K562 (cell line): Measurements from ENCODE around the gene STEAP1B. TPM values are rescaled to one million over a fixed set of nuclear protein-coding genes. Genes with fewer than 3 reads are reported as not detected.

Experiments used
- ATAC-seq: fragments of 200-7000 bp; cut with Tn5 transposase; 3 replicates; pipeline ENCODE4 v1.9.1; 2020; ENCODE audit warnings: moderate library complexity
- BruUV-seq: library from RNA; stranded (reverse); fragments of 400-500 nt; replicated peaks from 2 replicates; lab custom pipeline; 2021; lab: Mats Ljungman, UMichigan
- CTCF ChIA-PET: fragments of 300-600 bp; formaldehyde crosslinking; extraction: SDS; loops from one replicate; lab custom pipeline; 2021; ENCODE audit warnings: low intra/inter-chr PET ratio; lab: Yijun Ruan, JAX
- POLR2A ChIA-PET: fragments of 300-600, 350-650 bp; sonication (Branson Sonifier 250); formaldehyde crosslinking; extraction: SDS; loops from one replicate; lab custom pipeline; 2021; ENCODE audit warnings: antibody characterized with exemption, inconsistent platforms; lab: Yijun Ruan, JAX
- DNase-seq, 4 experiments: peaks; one replicate each; pipeline versions ENCODE4 v3.0.0 to v3.0.0-alpha.2; 2011 to 2018; ENCODE audit warnings: low spot score in 3 of 4, mixed read lengths in 3 of 4; ENCODE audit errors: extremely low read depth in 1 of 4
- FAIRE-seq: peaks from 2 replicates; lab custom pipeline; 2011; peaks lifted over from hg19 to GRCh38; lab: Jason Lieb, UNC
- H2AFZ ChIP-seq: 2 replicates; pipeline ENCODE4 v1.6.0; 2011; ENCODE audit warnings: low read depth, low read length, control low read depth, inconsistent platforms
- H3K27ac ChIP-seq: fragments of 200-600 bp; 3 replicates; pipeline ENCODE4 v1.8.0; 2011; ENCODE audit warnings: low read depth, mild to moderate bottlenecking, control low read depth, inconsistent platforms, low read length, moderate library complexity, mixed read lengths; ENCODE audit errors: extremely low read depth
- H3K27me3 ChIP-seq, 2 experiments: fragments of 300-600 bp in 1 of 2; 2 replicates in 1 of 2; 3 replicates in 1 of 2; pipeline versions ENCODE4 v1.6.0 to v1.8.0; 2011; ENCODE audit warnings: inconsistent platforms in 2 of 2, low read length in 2 of 2, mild to moderate bottlenecking in 1 of 2, mixed read lengths in 1 of 2, moderate library complexity in 1 of 2; ENCODE audit not compliant: control insufficient read depth in 2 of 2, insufficient read depth in 2 of 2
- H3K36me3 ChIP-seq: fragments of 300-600 bp; 3 replicates; pipeline ENCODE4 v1.8.0; 2011; ENCODE audit warnings: mild to moderate bottlenecking, low read length, inconsistent platforms; ENCODE audit not compliant: control insufficient read depth, insufficient read depth
- H3K4me1 ChIP-seq, 2 experiments: fragments of 200-600 bp in 1 of 2; replicated peaks in 1 of 2; 2 replicates in 1 of 2; 3 replicates in 1 of 2; pipeline versions ENCODE4 v1.5.1 to v1.8.0; 2011; ENCODE audit warnings: inconsistent platforms in 2 of 2, low read length in 2 of 2, mild to moderate bottlenecking in 1 of 2, mixed read lengths in 1 of 2, moderate library complexity in 1 of 2; ENCODE audit not compliant: control insufficient read depth in 2 of 2, insufficient read depth in 2 of 2
- H3K4me2 ChIP-seq: 2 replicates; pipeline ENCODE4 v1.6.1; 2011; ENCODE audit warnings: low read length, control low read depth, inconsistent platforms, mixed read lengths; ENCODE audit not compliant: insufficient read depth
- H3K4me3 ChIP-seq: fragments of 200-600 bp; sonication (generic), shearing (Covaris generic); 2 replicates; pipeline ENCODE4 v1.5.1; 2016; ENCODE audit warnings: control low read depth, inconsistent platforms
- H3K79me2 ChIP-seq: fragments of 200-600 bp; 3 replicates; pipeline ENCODE4 v1.8.0; 2011; ENCODE audit warnings: low read length, inconsistent platforms; ENCODE audit not compliant: control insufficient read depth, insufficient read depth
- H3K9ac ChIP-seq, 2 experiments: 2 replicates each; pipeline versions ENCODE4 v1.6.0 to v1.6.1; 2011; ENCODE audit warnings: low read depth in 2 of 2, low read length in 2 of 2, control low read depth in 1 of 2, inconsistent platforms in 1 of 2, mild to moderate bottlenecking in 1 of 2, mixed read lengths in 1 of 2; ENCODE audit not compliant: insufficient read depth in 1 of 2
- H3K9me1 ChIP-seq: one replicate; pipeline ENCODE4 v1.6.0; 2011; ENCODE audit warnings: inconsistent platforms, mild to moderate bottlenecking, low read length, moderate library complexity; ENCODE audit not compliant: control insufficient read depth, insufficient read depth
- H3K9me3 ChIP-seq: replicated peaks from 2 replicates; pipeline ENCODE4 v1.5.1; 2011; ENCODE audit warnings: low read depth, low read length, inconsistent platforms; ENCODE audit not compliant: control insufficient read depth, insufficient read depth
- H4K20me1 ChIP-seq: replicated peaks from 2 replicates; pipeline ENCODE4 v1.6.1; 2011; ENCODE audit warnings: low read length, inconsistent platforms, mixed read lengths; ENCODE audit not compliant: control insufficient read depth, insufficient read depth
- ATF3 ChIP-seq, 2 experiments: fragments of 450-650 bp in 1 of 2; sonication (generic) in 1 of 2; formaldehyde crosslinking in 1 of 2; IDR thresholded peaks in 1 of 2; conservative IDR thresholded peaks in 1 of 2; 2 replicates each; pipeline versions ENCODE4 v1.6.1 to v1.8.1; 2016 to 2023; ENCODE audit warnings: mild to moderate bottlenecking in 2 of 2, moderate library complexity in 2 of 2, inconsistent platforms in 1 of 2, missing genetic modification reagents in 1 of 2
- CBX1 ChIP-seq: sonication (generic); IDR thresholded peaks from 2 replicates; pipeline ENCODE4 v1.6.1; 2016; ENCODE audit warnings: antibody characterized with exemption, low read depth, mild to moderate bottlenecking
- CREM ChIP-seq: IDR thresholded peaks from 2 replicates; pipeline ENCODE4 v1.6.1; 2014; ENCODE audit warnings: antibody characterized with exemption, low read depth
- CTCF ChIP-seq, 3 experiments: IDR thresholded peaks in 2 of 3; conservative IDR thresholded peaks in 1 of 3; 2 replicates each; pipeline ENCODE4 v1.5.1; 2011 to 2012; ENCODE audit warnings: low read length in 3 of 3, mild to moderate bottlenecking in 3 of 3, control low read depth in 2 of 3, improper control_type of control experiment in 1 of 3, inconsistent platforms in 1 of 3, low read depth in 1 of 3, mixed read lengths in 1 of 3, moderate library complexity in 1 of 3; ENCODE audit not compliant: insufficient read depth in 2 of 3
- EWSR1 ChIP-seq: fragments of 450-650 bp; IDR thresholded peaks from 2 replicates; pipeline ENCODE4 v1.6.1; 2018; ENCODE audit warnings: borderline replicate concordance, mild to moderate bottlenecking, low read depth, moderate library complexity; ENCODE audit not compliant: partially characterized antibody
- MBD2 ChIP-seq: sonication (generic); IDR thresholded peaks from 2 replicates; pipeline ENCODE4 v1.6.1; 2016; ENCODE audit warnings: low read depth, borderline replicate concordance
- MIER1 ChIP-seq: fragments of 450-650 bp; IDR thresholded peaks from 2 replicates; pipeline ENCODE4 v1.6.1; 2016; ENCODE audit warnings: antibody characterized with exemption, mild to moderate bottlenecking, low read depth
- MYNN ChIP-seq, 2 experiments: sonication (generic); formaldehyde crosslinking in 1 of 2; IDR thresholded peaks; 2 replicates each; pipeline versions ENCODE4 v1.5.0 to v1.6.1; 2016 to 2020; ENCODE audit warnings: antibody characterized with exemption in 1 of 2, missing genetic modification reagents in 1 of 2
- NEUROD1 ChIP-seq: fragments of 150-350 bp; IDR thresholded peaks from 2 replicates; pipeline ENCODE4 v1.6.1; 2014; ENCODE audit warnings: borderline replicate concordance, low read length, low read depth; ENCODE audit not compliant: partially characterized antibody
- POLR2A ChIP-seq: fragments of 450-650 bp; conservative IDR thresholded peaks from 2 replicates; pipeline ENCODE4 v1.6.1; 2016
- SIRT6 ChIP-seq: IDR thresholded peaks from one replicate; pipeline ENCODE4 v1.6.1; 2012; ENCODE audit warnings: low read depth, mild to moderate bottlenecking, control low read depth, inconsistent platforms, low read length, moderate library complexity
- SMAD4 ChIP-seq: fragments of 250-450 bp; sonication (Bioruptor Pico); conservative IDR thresholded peaks from 2 replicates; pipeline ENCODE4 v1.8.0; 2021; ENCODE audit warnings: inconsistent platforms, mild to moderate bottlenecking, moderate library complexity
- SNIP1 ChIP-seq: fragments of 450-650 bp; IDR thresholded peaks from 2 replicates; pipeline ENCODE4 v1.7.1; 2017; ENCODE audit warnings: low read depth, mild to moderate bottlenecking
- TSHZ1 ChIP-seq: fragments of 250-450 bp; sonication (Bioruptor Pico); IDR thresholded peaks from 2 replicates; pipeline ENCODE4 v1.4.0; 2020; ENCODE audit warnings: mild to moderate bottlenecking, moderate library complexity
- WGBS: fragments of 100-300 bp; shearing (Covaris generic); methylation state at CpG from one replicate; pipeline ENCODE4 v1.1.6; 2016; ENCODE audit warnings: low coverage, mixed read lengths; ENCODE audit not compliant: insufficient coverage; ENCODE audit errors: missing lambda C conversion rate; 5-methylcytosine and 5-hydroxymethylcytosine counted together
- in situ Hi-C: fragments of 300-500 bp; cut with MboI; formaldehyde crosslinking; loops from 4 replicates; pipeline ENCODE4 v1.15.0; 2018; ENCODE audit warnings: inconsistent platforms, mixed read lengths
- intact Hi-C: fragments of 100-400 bp; cut with micrococcal nuclease; formaldehyde crosslinking; loops from 2 replicates; pipeline ENCODE4 v1.14.2; 2022
- polyA plus RNA-seq, 8 experiments: library from polyadenylated mRNA; depleted of rRNA in 4 of 8; stranded (reverse) in 5 of 8; unstranded in 3 of 8; fragments of >200 nt; fragmentation: Nextera tagmentation in 2 of 8; fragmentation: Illumina TruSeq in 1 of 8; extraction: Ambion mirVana in 2 of 8; extraction: Trizol in 1 of 8; gene quantifications; 2 replicates each; pipeline versions ENCODE4 v1.2.1 to v1.2.3, GENCODE V29; 2011 to 2014; ENCODE audit warnings: inconsistent platforms in 1 of 8, missing spikeins in 1 of 8
- total RNA-seq, 7 experiments: library from RNA; depleted of rRNA in 6 of 7; stranded (reverse); fragments of >200 nt in 6 of 7; fragmentation: Illumina TruSeq in 2 of 7; extraction: Trizol in 2 of 7; gene quantifications; 2 replicates each; pipeline versions ENCODE4 v1.2.1 to v1.2.3, GENCODE V29; 2011 to 2021; ENCODE audit warnings: low replicate concordance in 1 of 7
- TF ChIP-seq, protein P1 (sequence below): sonication (generic); formaldehyde crosslinking; IDR thresholded peaks from 2 replicates; pipeline ENCODE4 v1.8.0; 2022; ENCODE audit warnings: missing genetic modification reagents, mild to moderate bottlenecking, borderline replicate concordance

STEAP1B gene
- total and polyA plus RNA-seq, 9 of the 15 experiments (the other 6 are each of a cell fraction or from before 2014, with no cell fraction given): 20.0 to 38.5 (median 30.6) TPM

- CTCF ChIA-PET: no interaction called here
- TF ChIP-seq CBX1 (no peak), POLR2A (no peak), SMAD4 (no peak), EWSR1 (no peak), SIRT6 (no peak), MBD2 (no peak), ATF3 (IDR thresholded peaks at IDR 0.05) (peak; percentile 57), ATF3 (CRISPR knock-in tag; conservative IDR thresholded peaks at IDR 0.05) (no peak), NEUROD1 (no peak), MIER1 (no peak), CTCF (IDR thresholded peaks at IDR 0.05 in 2 of 3, conservative IDR thresholded peaks at IDR 0.05 in 1 of 3; ENCODE audit: insufficient read depth in 2 of 3, low read depth in 1 of 3, low read length in 3 of 3) (peak in 2 of 3 experiments; percentile 11 to 22; a peak in 2 of 6 replicates), CREM (peak; percentile 75), TSHZ1 (CRISPR knock-in tag) (no peak), SNIP1 (no peak), MYNN (IDR thresholded peaks at IDR 0.05) (no peak), MYNN (CRISPR knock-in tag; IDR thresholded peaks at IDR 0.05) (no peak)
- TF ChIP-seq, protein P1, sequence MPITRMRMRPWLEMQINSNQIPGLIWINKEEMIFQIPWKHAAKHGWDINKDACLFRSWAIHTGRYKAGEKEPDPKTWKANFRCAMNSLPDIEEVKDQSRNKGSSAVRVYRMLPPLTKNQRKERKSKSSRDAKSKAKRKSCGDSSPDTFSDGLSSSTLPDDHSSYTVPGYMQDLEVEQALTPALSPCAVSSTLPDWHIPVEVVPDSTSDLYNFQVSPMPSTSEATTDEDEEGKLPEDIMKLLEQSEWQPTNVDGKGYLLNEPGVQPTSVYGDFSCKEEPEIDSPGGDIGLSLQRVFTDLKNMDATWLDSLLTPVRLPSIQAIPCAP (CRISPR knock-in tag): no peak
Measured at GRCh38 chr7:22476824-22477223, 23.2 kb downstream of the STEAP1B start.

More at GRCh38 chr7:22476824-22477223, 23.2 kb downstream of the STEAP1B start:
- H3K27me3 ChIP-seq: no peaks in the 10 kb centered on the region
- WGBS: 66% methylated on average over 6 of the region's 6 CpGs
- H2AFZ ChIP-seq: no peak overlapping the region
- no peaks in the 10 kb centered on the region for H3K79me2 ChIP-seq
- BruUV-seq: no TSS peak
- peaks cover 0 to 3% of the 10 kb centered on the region in 2 experiments; a peak in 1 of 5 replicates for H3K4me1 ChIP-seq
- POLR2A ChIA-PET: no interaction called here
- H3K9ac ChIP-seq: no peak overlapping the region
- H3K36me3 ChIP-seq: peaks cover 21% of the 10 kb centered on the region; the same call in 2 of the 3 replicates
- H3K4me2 ChIP-seq: no peak overlapping the region
- in situ Hi-C loops (no loop called here), intact Hi-C loops (no loop called here)
- ATAC-seq (peak; percentile 81), DNase-seq (peak in 1 of 4 experiments; percentile 34), FAIRE-seq (peak; percentile 19)
- H4K20me1 ChIP-seq: no peaks in the 10 kb centered on the region
- H3K4me3 ChIP-seq: no peak overlapping the region
- no peak overlapping the region for H3K27ac ChIP-seq
- peaks cover 4% of the 10 kb centered on the region for H3K9me1 ChIP-seq
- no peaks in the 10 kb centered on the region for H3K9me3 ChIP-seq
